ENCODE data around the gene MAP3K14. TPM values are rescaled to one million over a fixed set of nuclear protein-coding genes. Genes with fewer than 3 reads are reported as not detected.

MAP3K14 gene
- total RNA-seq, 4 donors from 2014 or later: 4.7 to 6.8 (median 6.1) TPM

DNA sequence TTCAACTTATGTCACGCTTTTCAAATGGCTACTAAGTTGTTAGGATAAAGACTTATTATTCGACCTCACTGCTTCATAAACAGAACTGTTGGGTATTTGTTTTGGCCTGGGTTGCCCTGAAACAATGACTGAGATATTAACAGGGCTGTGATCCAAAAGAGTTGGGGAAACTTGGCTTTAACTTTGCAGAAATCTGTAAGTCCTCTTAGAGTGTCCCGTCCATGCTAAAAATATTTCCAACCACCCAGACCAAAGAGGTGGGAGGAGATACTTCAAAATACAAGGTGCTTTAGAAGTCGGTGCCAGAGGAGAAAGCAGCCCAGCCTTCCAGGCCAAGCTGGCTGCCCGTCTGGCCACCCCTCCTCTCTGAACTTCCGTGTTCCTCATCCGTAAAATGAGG is 38.8 kb downstream of the MAP3K14 start:
- TF ChIP-seq, protein P1, sequence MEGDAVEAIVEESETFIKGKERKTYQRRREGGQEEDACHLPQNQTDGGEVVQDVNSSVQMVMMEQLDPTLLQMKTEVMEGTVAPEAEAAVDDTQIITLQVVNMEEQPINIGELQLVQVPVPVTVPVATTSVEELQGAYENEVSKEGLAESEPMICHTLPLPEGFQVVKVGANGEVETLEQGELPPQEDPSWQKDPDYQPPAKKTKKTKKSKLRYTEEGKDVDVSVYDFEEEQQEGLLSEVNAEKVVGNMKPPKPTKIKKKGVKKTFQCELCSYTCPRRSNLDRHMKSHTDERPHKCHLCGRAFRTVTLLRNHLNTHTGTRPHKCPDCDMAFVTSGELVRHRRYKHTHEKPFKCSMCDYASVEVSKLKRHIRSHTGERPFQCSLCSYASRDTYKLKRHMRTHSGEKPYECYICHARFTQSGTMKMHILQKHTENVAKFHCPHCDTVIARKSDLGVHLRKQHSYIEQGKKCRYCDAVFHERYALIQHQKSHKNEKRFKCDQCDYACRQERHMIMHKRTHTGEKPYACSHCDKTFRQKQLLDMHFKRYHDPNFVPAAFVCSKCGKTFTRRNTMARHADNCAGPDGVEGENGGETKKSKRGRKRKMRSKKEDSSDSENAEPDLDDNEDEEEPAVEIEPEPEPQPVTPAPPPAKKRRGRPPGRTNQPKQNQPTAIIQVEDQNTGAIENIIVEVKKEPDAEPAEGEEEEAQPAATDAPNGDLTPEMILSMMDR (IDR thresholded peaks at IDR 0.05; ENCODE audit: low read depth): no peak

DNA sequence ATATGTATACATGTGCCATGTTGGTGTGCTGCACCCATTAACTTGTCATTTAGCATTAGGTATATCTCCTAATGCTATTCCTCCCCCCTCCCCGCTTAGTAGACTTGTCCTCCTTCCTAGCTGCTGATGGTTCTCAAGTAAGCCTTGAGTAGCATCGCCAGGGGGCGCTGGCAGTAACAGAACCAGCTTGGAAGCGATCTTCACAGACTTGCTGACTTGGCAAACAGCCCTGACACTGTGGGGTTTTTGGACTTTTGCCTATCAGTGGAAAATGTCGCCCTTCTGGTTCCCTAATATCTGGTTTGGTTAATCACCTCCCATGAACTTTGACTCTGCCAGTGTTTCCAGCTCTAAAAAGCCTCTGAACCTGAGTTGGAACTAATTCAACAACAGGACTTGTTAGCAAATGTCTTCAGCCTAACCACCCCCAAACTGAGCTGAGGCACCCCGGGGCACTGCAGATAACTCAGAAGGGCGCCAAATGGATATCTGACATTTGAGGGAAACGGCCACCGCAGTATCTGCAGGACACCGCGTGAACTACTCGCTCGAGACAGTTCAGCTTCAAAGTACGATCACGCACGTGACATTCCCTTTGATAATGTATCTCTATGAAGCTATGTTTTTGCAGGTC is 39.5 kb downstream of the MAP3K14 start:
- TF ChIP-seq, protein P1 (IDR thresholded peaks at IDR 0.05; ENCODE audit: low read depth): no peak

DNA sequence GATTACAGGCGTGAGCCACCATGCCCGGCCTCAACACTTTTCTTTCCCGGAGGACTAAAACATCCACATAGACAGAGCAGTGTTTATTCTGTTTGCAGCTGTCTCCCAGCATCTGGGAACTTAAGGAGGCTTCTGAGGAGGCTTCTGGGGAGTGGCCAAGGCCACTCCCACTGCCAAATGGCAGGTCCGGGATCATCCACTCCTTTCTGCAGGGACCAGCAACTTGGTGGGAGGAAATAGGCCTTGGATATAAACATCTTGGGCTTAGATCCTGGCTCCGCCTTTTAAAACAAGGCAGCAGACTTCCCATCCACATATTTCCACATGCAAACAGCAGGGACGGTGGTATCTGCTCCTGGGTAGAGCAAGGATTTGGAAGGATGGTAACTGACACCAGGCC is 40.8 kb downstream of the MAP3K14 start:
- TF ChIP-seq, protein P1 (IDR thresholded peaks at IDR 0.05; ENCODE audit: low read depth): no peak

DNA sequence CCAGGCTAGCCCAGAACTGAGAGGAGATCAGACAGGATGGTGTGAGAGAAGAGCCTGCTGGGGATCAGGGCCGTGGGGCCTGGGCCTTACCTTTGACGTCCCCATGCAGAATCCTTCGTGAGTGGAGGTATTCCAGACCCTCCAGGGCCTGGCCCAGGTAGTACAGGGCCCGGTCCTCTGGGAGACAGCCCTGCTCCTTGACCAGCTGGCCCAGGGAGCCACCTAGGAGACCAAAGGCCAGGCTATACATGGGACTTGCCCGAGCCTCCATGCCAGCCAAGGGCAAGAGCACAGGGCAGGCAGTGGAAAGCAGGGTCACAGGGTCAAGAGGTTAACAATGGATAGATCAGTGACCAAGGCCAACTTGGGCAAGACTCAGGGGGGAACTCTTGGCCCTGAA is 42.8 kb downstream of the MAP3K14 start:
- TF ChIP-seq, protein P1 (IDR thresholded peaks at IDR 0.05; ENCODE audit: low read depth): no peak

DNA sequence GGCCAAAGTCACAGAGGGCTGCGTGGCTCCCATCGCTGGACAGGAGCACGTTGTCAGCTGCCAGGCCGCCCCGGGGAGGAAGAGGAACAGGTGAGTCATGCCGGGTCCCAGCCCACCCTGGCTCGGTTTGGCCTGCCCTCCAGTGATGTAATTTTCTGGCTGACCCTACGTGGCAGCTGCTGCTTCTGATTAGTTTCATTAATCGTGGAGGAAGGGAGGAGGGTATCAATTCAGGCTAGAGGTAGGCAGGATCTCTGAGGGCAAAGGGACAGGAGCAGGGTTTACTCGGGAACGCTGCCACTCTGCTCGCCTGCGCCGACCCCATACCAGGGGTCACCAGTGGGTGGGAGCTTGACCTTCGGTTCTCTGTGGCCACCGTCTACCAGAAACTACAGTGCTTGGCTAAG is 43.3 kb downstream of the MAP3K14 start:
- TF ChIP-seq, protein P1 (IDR thresholded peaks at IDR 0.05; ENCODE audit: low read depth): no peak

DNA sequence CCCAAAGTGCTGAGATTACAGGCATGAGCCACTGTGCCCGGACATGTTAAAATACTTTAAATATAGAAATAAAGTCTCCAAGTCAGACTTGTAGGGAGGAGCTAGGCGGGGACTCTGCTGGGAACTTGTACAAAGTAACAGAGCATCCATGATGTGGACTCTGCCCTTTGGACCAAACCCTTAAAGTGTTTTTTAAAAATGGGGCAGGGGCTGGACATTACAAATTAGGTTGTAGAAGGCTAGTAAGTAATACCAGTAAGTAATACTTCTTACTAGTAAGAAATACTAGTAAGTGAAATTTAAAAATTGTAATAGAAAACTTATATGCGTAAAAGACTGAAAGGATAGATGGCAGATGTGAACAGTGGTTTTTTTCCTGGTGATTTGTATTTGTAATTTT is 45.2 kb downstream of the MAP3K14 start:
- TF ChIP-seq, protein P1 (IDR thresholded peaks at IDR 0.05; ENCODE audit: low read depth): no peak

DNA sequence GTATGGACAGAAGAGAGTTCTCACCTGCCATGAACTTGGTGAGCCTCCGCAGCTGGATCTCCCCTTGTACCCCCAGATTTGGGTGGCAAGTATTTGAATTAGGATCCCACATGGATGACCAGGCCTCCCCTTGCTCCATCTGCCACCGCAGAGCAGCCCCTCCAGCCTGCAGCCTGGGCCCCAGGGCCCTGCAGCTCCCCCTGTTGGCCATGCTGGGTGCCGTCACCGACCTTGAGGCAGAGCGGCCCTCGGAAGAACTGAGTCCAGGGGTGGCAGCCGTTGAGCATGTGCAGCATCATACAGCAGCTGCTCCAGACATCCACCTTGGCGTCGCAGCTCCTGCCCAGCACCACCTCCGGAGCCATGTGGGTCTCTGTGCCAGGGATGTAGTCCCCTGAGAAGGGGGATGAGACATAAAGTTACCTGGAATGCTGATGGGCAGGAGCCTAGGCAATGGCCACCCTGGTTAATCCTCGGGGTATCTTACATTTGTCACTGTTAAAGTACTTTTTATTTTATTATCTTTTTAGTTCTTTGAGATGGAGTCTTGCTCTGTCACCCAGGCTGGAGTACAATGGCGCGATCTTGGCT is 45.9 kb downstream of the MAP3K14 start:
- TF ChIP-seq, protein P1 (IDR thresholded peaks at IDR 0.05; ENCODE audit: low read depth): no peak

All from subcutaneous adipose tissue (tissue), 4 donors.